K562 (cell line): ENCODE measurements around the gene ITPR2. TPM values are rescaled to one million over a fixed set of nuclear protein-coding genes. Genes with fewer than 3 reads are reported as not detected.

Experiments used
- ATAC-seq: fragments of 200-7000 bp; cut with Tn5 transposase; 3 replicates; pipeline ENCODE4 v1.9.1; 2020; ENCODE audit warnings: moderate library complexity
- BruUV-seq: library from RNA; stranded (reverse); fragments of 400-500 nt; replicated peaks from 2 replicates; lab custom pipeline; 2021; lab: Mats Ljungman, UMichigan
- CTCF ChIA-PET: fragments of 300-600 bp; formaldehyde crosslinking; extraction: SDS; loops from one replicate; lab custom pipeline; 2021; ENCODE audit warnings: low intra/inter-chr PET ratio; lab: Yijun Ruan, JAX
- POLR2A ChIA-PET: fragments of 300-600, 350-650 bp; sonication (Branson Sonifier 250); formaldehyde crosslinking; extraction: SDS; loops from one replicate; lab custom pipeline; 2021; ENCODE audit warnings: antibody characterized with exemption, inconsistent platforms; lab: Yijun Ruan, JAX
- DNase-seq, 4 experiments: peaks; one replicate each; pipeline versions ENCODE4 v3.0.0 to v3.0.0-alpha.2; 2011 to 2018; ENCODE audit warnings: low spot score in 3 of 4, mixed read lengths in 3 of 4; ENCODE audit errors: extremely low read depth in 1 of 4
- FAIRE-seq: peaks from 2 replicates; lab custom pipeline; 2011; peaks lifted over from hg19 to GRCh38; lab: Jason Lieb, UNC
- H2AFZ ChIP-seq: 2 replicates; pipeline ENCODE4 v1.6.0; 2011; ENCODE audit warnings: low read depth, low read length, control low read depth, inconsistent platforms
- H3K27ac ChIP-seq: fragments of 200-600 bp; 3 replicates; pipeline ENCODE4 v1.8.0; 2011; ENCODE audit warnings: low read depth, mild to moderate bottlenecking, control low read depth, inconsistent platforms, low read length, moderate library complexity, mixed read lengths; ENCODE audit errors: extremely low read depth
- H3K27me3 ChIP-seq, 2 experiments: fragments of 300-600 bp in 1 of 2; 2 replicates in 1 of 2; 3 replicates in 1 of 2; pipeline versions ENCODE4 v1.6.0 to v1.8.0; 2011; ENCODE audit warnings: inconsistent platforms in 2 of 2, low read length in 2 of 2, mild to moderate bottlenecking in 1 of 2, mixed read lengths in 1 of 2, moderate library complexity in 1 of 2; ENCODE audit not compliant: control insufficient read depth in 2 of 2, insufficient read depth in 2 of 2
- H3K36me3 ChIP-seq: fragments of 300-600 bp; 3 replicates; pipeline ENCODE4 v1.8.0; 2011; ENCODE audit warnings: mild to moderate bottlenecking, low read length, inconsistent platforms; ENCODE audit not compliant: control insufficient read depth, insufficient read depth
- H3K4me1 ChIP-seq, 2 experiments: fragments of 200-600 bp in 1 of 2; replicated peaks in 1 of 2; 2 replicates in 1 of 2; 3 replicates in 1 of 2; pipeline versions ENCODE4 v1.5.1 to v1.8.0; 2011; ENCODE audit warnings: inconsistent platforms in 2 of 2, low read length in 2 of 2, mild to moderate bottlenecking in 1 of 2, mixed read lengths in 1 of 2, moderate library complexity in 1 of 2; ENCODE audit not compliant: control insufficient read depth in 2 of 2, insufficient read depth in 2 of 2
- H3K4me2 ChIP-seq: 2 replicates; pipeline ENCODE4 v1.6.1; 2011; ENCODE audit warnings: low read length, control low read depth, inconsistent platforms, mixed read lengths; ENCODE audit not compliant: insufficient read depth
- H3K4me3 ChIP-seq: fragments of 200-600 bp; sonication (generic), shearing (Covaris generic); 2 replicates; pipeline ENCODE4 v1.5.1; 2016; ENCODE audit warnings: control low read depth, inconsistent platforms
- H3K79me2 ChIP-seq: fragments of 200-600 bp; 3 replicates; pipeline ENCODE4 v1.8.0; 2011; ENCODE audit warnings: low read length, inconsistent platforms; ENCODE audit not compliant: control insufficient read depth, insufficient read depth
- H3K9ac ChIP-seq, 2 experiments: 2 replicates each; pipeline versions ENCODE4 v1.6.0 to v1.6.1; 2011; ENCODE audit warnings: low read depth in 2 of 2, low read length in 2 of 2, control low read depth in 1 of 2, inconsistent platforms in 1 of 2, mild to moderate bottlenecking in 1 of 2, mixed read lengths in 1 of 2; ENCODE audit not compliant: insufficient read depth in 1 of 2
- H3K9me1 ChIP-seq: one replicate; pipeline ENCODE4 v1.6.0; 2011; ENCODE audit warnings: inconsistent platforms, mild to moderate bottlenecking, low read length, moderate library complexity; ENCODE audit not compliant: control insufficient read depth, insufficient read depth
- H3K9me3 ChIP-seq: replicated peaks from 2 replicates; pipeline ENCODE4 v1.5.1; 2011; ENCODE audit warnings: low read depth, low read length, inconsistent platforms; ENCODE audit not compliant: control insufficient read depth, insufficient read depth
- H4K20me1 ChIP-seq: replicated peaks from 2 replicates; pipeline ENCODE4 v1.6.1; 2011; ENCODE audit warnings: low read length, inconsistent platforms, mixed read lengths; ENCODE audit not compliant: control insufficient read depth, insufficient read depth
- E2F1 ChIP-seq: sonication (generic); formaldehyde crosslinking; IDR thresholded peaks from 2 replicates; pipeline ENCODE4 v1.8.1; 2023; ENCODE audit warnings: mild to moderate bottlenecking, missing genetic modification reagents, moderate library complexity
- E2F5 ChIP-seq: sonication (generic); formaldehyde crosslinking; IDR thresholded peaks from 2 replicates; pipeline ENCODE4 v1.8.0; 2022; ENCODE audit warnings: mild to moderate bottlenecking, missing genetic modification reagents
- MLX ChIP-seq, 2 experiments: fragments of 450-650 bp in 1 of 2; sonication (generic) in 1 of 2; formaldehyde crosslinking; conservative IDR thresholded peaks; 2 replicates each; pipeline versions ENCODE4 v1.4.0 to v1.8.1; 2020 to 2022; ENCODE audit warnings: mild to moderate bottlenecking in 1 of 2, missing genetic modification reagents in 1 of 2
- MTA3 ChIP-seq: fragments of 450-650 bp; formaldehyde crosslinking; IDR thresholded peaks from 2 replicates; pipeline ENCODE4 v1.6.1; 2017; ENCODE audit warnings: mild to moderate bottlenecking, borderline replicate concordance
- POLR2H ChIP-seq: IDR thresholded peaks from 2 replicates; pipeline ENCODE4 v1.6.1; 2016; ENCODE audit warnings: missing genetic modification characterization, low read depth, mild to moderate bottlenecking, control low read depth, missing compliant biosample characterization, moderate library complexity
- YY1 ChIP-seq, 3 experiments: IDR thresholded peaks; 2 replicates each; pipeline ENCODE4 v1.6.1; 2011; ENCODE audit warnings: low read length in 2 of 3, mild to moderate bottlenecking in 2 of 3, moderate library complexity in 2 of 3, borderline replicate concordance in 1 of 3, control low read depth in 1 of 3, low read depth in 1 of 3; ENCODE audit not compliant: insufficient read depth in 3 of 3, insufficient replicate concordance in 2 of 3, control insufficient read depth in 1 of 3, insufficient read length in 1 of 3; ENCODE audit errors: extremely low read depth in 1 of 3
- ZFPM2 ChIP-seq: fragments of 250-450 bp; sonication (Bioruptor Pico); IDR thresholded peaks from 2 replicates; pipeline ENCODE4 v1.5.1; 2022; ENCODE audit warnings: mild to moderate bottlenecking
- ZNF217 ChIP-seq: sonication (generic); formaldehyde crosslinking; IDR thresholded peaks from 2 replicates; pipeline ENCODE4 v1.8.0; 2022; ENCODE audit warnings: mild to moderate bottlenecking, missing genetic modification reagents
- WGBS: fragments of 100-300 bp; shearing (Covaris generic); methylation state at CpG from one replicate; pipeline ENCODE4 v1.1.6; 2016; ENCODE audit warnings: low coverage, mixed read lengths; ENCODE audit not compliant: insufficient coverage; ENCODE audit errors: missing lambda C conversion rate; 5-methylcytosine and 5-hydroxymethylcytosine counted together
- in situ Hi-C: fragments of 300-500 bp; cut with MboI; formaldehyde crosslinking; loops from 4 replicates; pipeline ENCODE4 v1.15.0; 2018; ENCODE audit warnings: inconsistent platforms, mixed read lengths
- intact Hi-C: fragments of 100-400 bp; cut with micrococcal nuclease; formaldehyde crosslinking; loops from 2 replicates; pipeline ENCODE4 v1.14.2; 2022
- polyA plus RNA-seq, 8 experiments: library from polyadenylated mRNA; depleted of rRNA in 4 of 8; stranded (reverse) in 5 of 8; unstranded in 3 of 8; fragments of >200 nt; fragmentation: Nextera tagmentation in 2 of 8; fragmentation: Illumina TruSeq in 1 of 8; extraction: Ambion mirVana in 2 of 8; extraction: Trizol in 1 of 8; gene quantifications; 2 replicates each; pipeline versions ENCODE4 v1.2.1 to v1.2.3, GENCODE V29; 2011 to 2014; ENCODE audit warnings: inconsistent platforms in 1 of 8, missing spikeins in 1 of 8
- total RNA-seq, 7 experiments: library from RNA; depleted of rRNA in 6 of 7; stranded (reverse); fragments of >200 nt in 6 of 7; fragmentation: Illumina TruSeq in 2 of 7; extraction: Trizol in 2 of 7; gene quantifications; 2 replicates each; pipeline versions ENCODE4 v1.2.1 to v1.2.3, GENCODE V29; 2011 to 2021; ENCODE audit warnings: low replicate concordance in 1 of 7

The ITPR2 gene
- total and polyA plus RNA-seq, 9 of the 15 experiments (the other 6 are each of a cell fraction or from before 2014, with no cell fraction given), result 0.21 to 3.3 (median 0.95) TPM

GRCh38 chr12:26533211-26533610 is 299.8 kb downstream of the ITPR2 start:
- BruUV-seq, result no TSS peak
- Histone ChIP-seq H3K4me2 (no peak overlapping the region), H3K27ac (no peak overlapping the region), H4K20me1 (no peaks in the 10 kb centered on the region), H3K4me1 (no peaks in the 10 kb centered on the region), H3K4me3 (no peak overlapping the region), H3K79me2 (no peaks in the 10 kb centered on the region), H3K9me1 (no peaks in the 10 kb centered on the region), H2AFZ (no peak overlapping the region), H3K9me3 (no peaks in the 10 kb centered on the region), H3K36me3 (no peaks in the 10 kb centered on the region), H3K27me3 (no peaks in the 10 kb centered on the region), H3K9ac (no peak overlapping the region)
- no peak for ATAC-seq
- POLR2A ChIA-PET, result no interaction called here
- in situ Hi-C loops (no loop called here), intact Hi-C loops (no loop called here)
- CTCF ChIA-PET, result no interaction called here
- no peak for TF ChIP-seq ZNF217 (CRISPR knock-in tag)
- no peak for TF ChIP-seq MLX (CRISPR knock-in tag; conservative IDR thresholded peaks at IDR 0.05)
- no peak for TF ChIP-seq YY1 (IDR thresholded peaks at IDR 0.05; ENCODE audit: borderline replicate concordance in 1 of 3, control insufficient read depth in 1 of 3, extremely low read depth in 1 of 3, insufficient read depth in 3 of 3, insufficient read length in 1 of 3, insufficient replicate concordance in 2 of 3, low read depth in 1 of 3, low read length in 2 of 3)
- no peak for TF ChIP-seq E2F1
- TF ChIP-seq MTA3, result no peak
- no peak for TF ChIP-seq ZFPM2 (CRISPR knock-in tag)
- no peak for TF ChIP-seq E2F5
- TF ChIP-seq POLR2H, result no peak
- WGBS, result 42% methylated on average over 3 of the region's 3 CpGs
- no peak for DNase-seq
- no peak for FAIRE-seq
